Inflammatory macrophage (primary cell): Measurements from ENCODE around the gene ATAT1.

Experiments
- DNase-seq, 2 donors: peaks; one replicate each; pipeline ENCODE4 v3.0.0-alpha.2; 2020 to 2022

The ATAT1 gene

DNA sequence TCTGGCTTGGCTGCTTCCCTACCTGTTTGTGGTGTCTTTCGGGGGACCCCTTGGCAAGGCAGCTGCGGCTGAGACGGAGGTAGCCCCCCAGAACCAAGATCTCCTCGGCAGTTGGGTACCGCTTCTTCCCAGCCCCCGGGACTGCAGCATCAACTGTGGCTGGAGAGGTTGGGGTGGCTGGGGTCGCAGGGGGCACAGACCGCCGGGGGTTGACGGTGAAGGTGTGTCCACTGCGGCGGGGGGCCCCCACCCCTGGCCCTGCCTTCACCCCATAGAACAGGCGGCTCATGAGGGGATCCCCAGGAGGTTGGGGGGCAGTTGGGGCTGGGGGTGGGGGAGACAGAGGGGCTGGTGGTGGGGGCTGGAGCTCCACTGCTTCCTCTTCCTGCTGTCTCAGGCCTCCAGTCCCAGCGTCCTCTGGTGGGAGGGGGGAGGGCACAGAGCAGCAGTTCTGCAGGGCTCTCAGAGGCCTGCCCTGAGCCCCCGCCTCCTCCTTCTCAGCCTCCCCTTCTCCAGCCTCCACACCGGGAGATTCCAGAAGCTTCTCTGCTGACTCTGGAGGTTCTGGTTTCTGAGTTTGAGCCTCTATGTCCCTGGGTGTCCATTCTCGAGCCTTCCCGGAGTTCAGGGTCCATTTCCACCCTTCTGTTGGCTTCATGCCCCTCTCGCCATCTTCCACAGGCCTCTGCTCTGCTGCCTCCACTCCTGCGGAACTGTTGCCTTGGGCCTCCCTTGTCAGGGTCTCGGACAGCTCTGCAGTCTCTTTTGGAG is 57.9 kb downstream of the ATAT1 start:
- DNase-seq: peak; percentile 56 to 74

GRCh38 chr6:30685157-30686008 is 58.7 kb downstream of the ATAT1 start:
- DNase-seq: peak in 1 of 2 donors; percentile 30

DNA sequence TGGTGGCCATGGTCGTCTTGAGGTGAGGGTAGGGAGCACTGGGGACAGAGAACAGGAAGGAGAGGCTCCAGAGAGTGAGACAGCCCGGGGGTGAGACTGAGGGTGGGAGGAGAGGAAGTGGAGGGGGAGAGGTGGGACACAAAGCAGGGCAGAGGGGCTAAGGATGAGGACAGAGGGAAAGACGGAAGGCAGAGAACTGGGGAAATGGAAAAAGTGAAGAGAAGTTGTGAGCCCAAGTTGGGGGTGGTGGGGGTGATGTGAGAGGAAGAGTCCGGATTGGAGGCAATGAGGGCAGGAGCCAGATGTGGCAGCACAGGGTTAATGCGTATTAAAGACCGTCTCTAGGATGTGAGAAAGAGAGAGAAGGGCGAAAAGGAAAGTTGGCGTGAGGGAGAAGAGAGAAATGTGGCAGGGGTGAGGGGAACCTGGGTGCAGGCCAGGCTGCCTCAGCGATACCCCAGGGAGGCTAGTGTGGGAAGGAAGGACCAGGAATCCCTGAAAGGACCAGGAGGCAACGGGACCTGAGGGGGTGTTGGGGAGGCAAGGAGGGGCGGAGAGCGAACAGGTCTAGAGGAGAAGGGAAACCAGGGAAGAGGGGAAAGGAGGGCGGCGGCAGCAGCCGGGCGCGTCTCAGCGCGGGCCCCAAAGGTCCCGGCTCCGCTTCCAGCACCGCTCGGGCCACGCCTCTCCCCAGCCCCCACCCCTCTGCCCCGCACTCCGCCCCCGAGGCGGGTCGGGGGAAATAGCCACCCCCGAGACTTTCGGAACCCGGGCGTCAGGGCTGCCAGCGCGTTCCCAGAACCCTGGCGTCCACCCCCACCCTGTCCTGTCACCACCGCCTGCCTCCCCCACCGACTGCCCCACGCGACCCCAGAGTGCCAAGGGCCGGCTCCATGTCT is 59.6 kb downstream of the ATAT1 start, which contains the start of gene PPP1R18:
PPP1R18 (minus strand) TSS at position 637 of the 899 bp plus-strand sequence; CDS start at position 10, 627 bp downstream.
- peak; percentile 66 to 72 for DNase-seq

- peak; percentile 92 to 94 for DNase-seq
Measured at GRCh38 chr6:30686908-30687658, 60.4 kb downstream of the ATAT1 start.

DNA sequence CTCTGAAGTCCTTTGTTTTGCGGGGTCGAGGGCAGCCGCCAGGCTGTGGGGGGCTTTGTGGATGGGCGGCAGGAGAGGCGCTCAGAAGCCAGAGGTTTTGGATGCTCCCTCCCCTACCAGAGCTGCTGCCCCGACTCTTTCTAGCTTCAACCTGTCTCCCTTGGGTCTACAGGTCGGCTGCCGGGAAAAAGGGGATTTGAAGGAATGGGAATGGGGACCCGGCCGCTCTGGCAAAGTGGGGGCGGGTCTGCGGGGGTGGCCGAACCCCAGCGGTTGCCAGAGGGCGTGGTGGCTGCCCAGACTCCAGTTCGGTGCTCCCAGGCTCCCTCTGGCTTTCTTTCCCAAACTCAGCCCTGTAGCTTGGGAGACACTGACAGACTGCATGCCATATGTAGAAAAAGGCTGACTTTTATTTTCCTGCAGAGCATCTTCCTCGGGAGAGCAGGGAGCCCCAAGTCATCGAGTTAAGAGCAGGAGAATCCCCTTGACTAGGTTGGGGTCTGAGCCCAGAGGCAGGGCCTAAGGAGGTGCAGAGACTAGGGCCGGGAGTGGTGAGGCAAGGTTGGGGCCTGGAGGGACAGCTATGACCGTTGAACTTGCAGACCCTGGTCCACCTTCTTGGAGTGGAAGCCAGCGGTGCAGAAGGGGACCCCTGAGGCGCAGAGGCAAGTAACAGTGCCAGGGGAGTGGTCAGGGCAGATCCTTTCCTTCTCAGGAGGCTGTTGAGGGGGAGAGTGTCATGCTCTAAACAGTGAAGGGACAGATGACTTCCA is 61.2 kb downstream of the ATAT1 start:
- no peak for DNase-seq

DNA sequence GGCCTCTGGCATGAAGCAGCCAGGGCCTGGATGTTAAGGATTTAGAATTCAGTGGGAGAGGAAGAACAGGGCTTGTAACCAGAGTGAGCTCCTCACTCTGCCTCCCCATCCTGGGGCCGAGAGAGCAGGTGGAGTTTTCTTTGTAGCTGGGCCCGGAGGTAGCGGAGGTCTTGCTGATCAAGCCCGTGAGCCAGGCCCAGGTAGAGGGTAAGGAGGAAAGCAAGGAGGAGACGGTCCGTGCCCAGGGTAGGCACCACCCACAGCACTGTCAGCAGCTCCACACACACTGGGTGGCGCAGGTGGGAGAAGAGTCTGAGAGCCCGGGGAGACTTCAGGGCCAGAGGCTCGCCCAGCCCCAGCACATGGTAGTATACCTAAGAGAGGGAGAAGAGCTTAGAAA is 61.9 kb downstream of the ATAT1 start:
- no peak for DNase-seq

- no peak for DNase-seq
Measured at GRCh38 chr6:30689022-30689865, 62.6 kb downstream of the ATAT1 start.

DNA sequence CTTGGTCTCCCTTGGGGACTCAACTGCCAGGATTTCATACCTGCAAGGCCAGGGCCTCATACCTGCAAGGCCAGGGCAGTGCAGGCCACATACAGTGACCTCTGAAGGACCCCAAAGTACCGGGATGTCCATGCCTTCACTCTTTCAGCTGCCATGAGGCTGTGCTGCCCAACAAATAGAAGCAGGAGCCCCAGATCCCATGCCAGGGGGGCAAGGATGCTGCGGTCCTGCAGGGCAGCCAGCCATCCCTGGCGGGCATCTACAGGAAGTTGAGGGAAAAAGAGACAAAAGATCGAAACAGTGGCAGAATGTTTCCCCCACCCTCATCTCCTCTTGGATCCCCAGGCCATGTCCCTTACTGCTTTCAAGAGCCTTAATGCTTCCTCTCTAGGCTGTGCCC is 63.3 kb downstream of the ATAT1 start:
- DNase-seq: no peak

- DNase-seq: peak; percentile 78 to 88
Measured at GRCh38 chr6:30690403-30691207, 63.9 kb downstream of the ATAT1 start, which contains the start of gene NRM. Gene NRM, minus strand, starts transcription at chr6:30690984. Its CDS starts 10 bp downstream, at chr6:30690974.

DNA sequence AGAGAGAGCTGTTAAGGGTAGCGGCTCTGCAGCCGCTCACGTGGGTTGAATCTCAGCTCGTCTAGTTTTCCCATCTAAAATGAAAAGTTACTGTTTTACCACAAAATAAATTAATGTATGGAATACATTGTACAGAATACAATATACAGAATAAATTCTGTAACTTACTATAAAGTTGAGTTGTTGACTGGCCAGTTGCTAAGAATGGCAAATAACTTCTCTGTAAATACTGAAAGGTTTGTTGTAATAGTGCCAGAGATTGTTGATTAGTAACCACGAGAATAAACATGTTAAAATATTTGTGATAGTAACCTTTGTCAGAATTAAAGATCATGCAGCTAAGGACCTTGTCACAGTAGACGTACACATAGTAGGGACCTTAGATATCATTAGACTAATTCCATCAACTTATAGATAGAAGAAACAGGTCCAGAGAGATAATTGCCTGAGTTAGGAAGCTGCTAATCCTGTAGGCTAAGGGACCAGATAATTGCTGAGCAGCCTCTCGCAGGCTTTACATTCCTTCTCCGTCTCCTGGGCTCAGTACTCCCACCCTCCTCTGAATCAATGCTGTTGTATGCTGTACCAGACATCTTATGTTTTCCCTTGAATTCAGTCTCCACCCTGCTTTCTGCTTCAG is 64.7 kb downstream of the ATAT1 start:
- DNase-seq: no peak
